SJCRH30 (cell line): ENCODE data around the gene PARD3. TPM values are rescaled to one million over a fixed set of nuclear protein-coding genes. Genes with fewer than 3 reads are reported as not detected.
"Not testable (repeated sequence)": the region's sequence is repeated elsewhere in the genome, so short reads cannot be mapped to it uniquely, and the experiment has no call there.

Experiments used
- DNase-seq, 2 experiments: peaks; one replicate each; pipeline ENCODE4 v3.0.0-alpha.2; 2015 to 2020
- H3K27ac ChIP-seq: fragments of 250-450 bp; sonication (Bioruptor Pico); 2 replicates; pipeline ENCODE4 v1.5.1; 2020; ENCODE audit warnings: mild to moderate bottlenecking, moderate library complexity
- H3K27me3 ChIP-seq: fragments of 250-450 bp; sonication (Bioruptor Pico); 2 replicates; pipeline ENCODE4 v1.5.1; 2020; ENCODE audit warnings: mild to moderate bottlenecking, moderate library complexity
- H3K36me3 ChIP-seq: fragments of 250-450 bp; sonication (Bioruptor Pico); 2 replicates; pipeline ENCODE4 v1.5.1; 2020; ENCODE audit warnings: mild to moderate bottlenecking, moderate library complexity
- H3K4me1 ChIP-seq: fragments of 250-450 bp; sonication (Bioruptor Pico); 2 replicates; pipeline ENCODE4 v1.5.1; 2020; ENCODE audit warnings: mild to moderate bottlenecking, moderate library complexity
- H3K4me3 ChIP-seq: fragments of 250-450 bp; sonication (Bioruptor Pico); 2 replicates; pipeline ENCODE4 v1.5.1; 2020; ENCODE audit warnings: mild to moderate bottlenecking, moderate library complexity
- H3K9me3 ChIP-seq: fragments of 250-450 bp; sonication (Bioruptor Pico); replicated peaks from 2 replicates; pipeline ENCODE4 v1.5.1; 2020; ENCODE audit warnings: mild to moderate bottlenecking, moderate library complexity
- total RNA-seq: library from RNA; depleted of rRNA; stranded (reverse); fragments of >200 nt; shearing (Covaris generic); gene quantifications from 2 replicates; pipeline ENCODE4 v1.2.3, GENCODE V29; 2014; rRNA removed

PARD3 gene
- total RNA-seq, result 58.7 and 63.9 TPM in 2 replicates

GRCh38 chr10:34815185-34816084, at the start of gene PARD3:
TSS of gene PARD3 (minus strand) at chr10:34815296. CDS start at chr10:34814995, 301 bp downstream.
- Histone ChIP-seq H3K9me3 (no peaks in the 10 kb centered on the region), H3K4me3 (peak within 1 kb of the TSS; percentile 90), H3K27ac (peak within 1 kb of the TSS; percentile 69), H3K36me3 (no peaks in the 10 kb centered on the region), H3K27me3 (no peaks in the 10 kb centered on the region), H3K4me1 (peaks cover 9% of the 10 kb centered on the region)
- peak; percentile 81 for DNase-seq

GRCh38 chr10:34864149-34865067, 49.3 kb upstream of the PARD3 start:
- DNase-seq, result no peak
- Histone ChIP-seq H3K4me3 (no peak overlapping the region), H3K36me3 (no peaks in the 10 kb centered on the region), H3K27ac (no peak overlapping the region), H3K27me3 (no peaks in the 10 kb centered on the region), H3K4me1 (no peaks in the 10 kb centered on the region; the same call in 1 of the 2 replicates), H3K9me3 (no peaks in the 10 kb centered on the region)

- no peaks in the 10 kb centered on the region for H3K27me3 ChIP-seq
- H3K27ac ChIP-seq, result no peak overlapping the region
- H3K4me3 ChIP-seq, result no peak overlapping the region
- no peaks in the 10 kb centered on the region for H3K9me3 ChIP-seq
- no peaks in the 10 kb centered on the region for H3K36me3 ChIP-seq
- no peak for DNase-seq
- H3K4me1 ChIP-seq, result no peaks in the 10 kb centered on the region; the same call in 1 of the 2 replicates
Observed at GRCh38 chr10:34862892-34863291, 47.8 kb upstream of the PARD3 start.

- Histone ChIP-seq H3K27ac (no peak overlapping the region), H3K4me1 (no peaks in the 10 kb centered on the region; the same call in 1 of the 2 replicates), H3K27me3 (no peaks in the 10 kb centered on the region), H3K9me3 (no peaks in the 10 kb centered on the region), H3K36me3 (no peaks in the 10 kb centered on the region), H3K4me3 (no peak overlapping the region)
- peak; percentile 77 to 82 for DNase-seq
Observed at GRCh38 chr10:34861293-34862021, 46.4 kb upstream of the PARD3 start.

GRCh38 chr10:34859170-34859569, 44.1 kb upstream of the PARD3 start:
- no peak for DNase-seq
- H3K4me1 ChIP-seq, result peaks cover 3% of the 10 kb centered on the region; the same call in 1 of the 2 replicates
- H3K27me3 ChIP-seq, result no peaks in the 10 kb centered on the region
- no peaks in the 10 kb centered on the region for H3K9me3 ChIP-seq
- no peak overlapping the region for H3K27ac ChIP-seq
- H3K36me3 ChIP-seq, result no peaks in the 10 kb centered on the region
- H3K4me3 ChIP-seq, result no peak overlapping the region

GRCh38 chr10:34858003-34858402, 42.9 kb upstream of the PARD3 start:
- H3K27me3 ChIP-seq, result no peaks in the 10 kb centered on the region
- peaks cover 3% of the 10 kb centered on the region; the same call in 1 of the 2 replicates for H3K4me1 ChIP-seq
- DNase-seq, result no peak
- no peaks in the 10 kb centered on the region for H3K36me3 ChIP-seq
- no peak overlapping the region for H3K4me3 ChIP-seq
- no peaks in the 10 kb centered on the region for H3K9me3 ChIP-seq
- H3K27ac ChIP-seq, result no peak overlapping the region

- H3K4me3 ChIP-seq, result 0 out of 2 replicates have a peak overlapping the region, but pooled peaks have one; percentile 12
- peaks cover 7% of the 10 kb centered on the region; the same call in 1 of the 2 replicates for H3K4me1 ChIP-seq
- no peaks in the 10 kb centered on the region for H3K27me3 ChIP-seq
- H3K9me3 ChIP-seq, result no peaks in the 10 kb centered on the region
- H3K36me3 ChIP-seq, result no peaks in the 10 kb centered on the region
- H3K27ac ChIP-seq, result no peak overlapping the region
- DNase-seq, result peak; percentile 10 to 37
Observed at GRCh38 chr10:34854147-34854601, 39.1 kb upstream of the PARD3 start.

- no peak overlapping the region for H3K27ac ChIP-seq
- H3K4me3 ChIP-seq, result no peak overlapping the region
- H3K4me1 ChIP-seq, result peaks cover 7% of the 10 kb centered on the region; the same call in 1 of the 2 replicates
- no peaks in the 10 kb centered on the region for H3K36me3 ChIP-seq
- DNase-seq, result no peak
- no peaks in the 10 kb centered on the region for H3K9me3 ChIP-seq
- no peaks in the 10 kb centered on the region for H3K27me3 ChIP-seq
Observed at GRCh38 chr10:34853357-34853756, 38.3 kb upstream of the PARD3 start.

GRCh38 chr10:34850558-34850957, 35.5 kb upstream of the PARD3 start:
- DNase-seq, result peak in 1 of 2 experiments; percentile 69
- H3K4me1 ChIP-seq, result peaks cover 7% of the 10 kb centered on the region; the same call in 1 of the 2 replicates
- H3K27me3 ChIP-seq, result no peaks in the 10 kb centered on the region
- H3K4me3 ChIP-seq, result no peak overlapping the region
- H3K36me3 ChIP-seq, result no peaks in the 10 kb centered on the region
- no peaks in the 10 kb centered on the region for H3K9me3 ChIP-seq
- H3K27ac ChIP-seq, result no peak overlapping the region

GRCh38 chr10:34850036-34850435, 34.9 kb upstream of the PARD3 start:
- no peaks in the 10 kb centered on the region for H3K9me3 ChIP-seq
- no peaks in the 10 kb centered on the region for H3K27me3 ChIP-seq
- peaks cover 7% of the 10 kb centered on the region; the same call in 1 of the 2 replicates for H3K4me1 ChIP-seq
- DNase-seq, result no peak
- H3K4me3 ChIP-seq, result no peak overlapping the region
- no peaks in the 10 kb centered on the region for H3K36me3 ChIP-seq
- no peak overlapping the region for H3K27ac ChIP-seq

GRCh38 chr10:34845070-34845469, 30.0 kb upstream of the PARD3 start:
- no peak overlapping the region for H3K4me3 ChIP-seq

GRCh38 chr10:34844448-34844847, 29.4 kb upstream of the PARD3 start:
- Histone ChIP-seq H3K27ac (no peak overlapping the region), H3K4me3 (no peak overlapping the region), H3K4me1 (no peaks in the 10 kb centered on the region)

More at GRCh38 chr10:34845070-34845469, 30.0 kb upstream of the PARD3 start:
- Histone ChIP-seq H3K27ac (no peak overlapping the region), H3K4me1 (no peaks in the 10 kb centered on the region), H3K27me3 (no peaks in the 10 kb centered on the region), H3K36me3 (no peaks in the 10 kb centered on the region), H3K9me3 (no peaks in the 10 kb centered on the region)
- no peak for DNase-seq

GRCh38 chr10:34843470-34843869, 28.4 kb upstream of the PARD3 start:
- not testable (repeated sequence) for DNase-seq, H3K36me3 ChIP-seq, H3K4me1 ChIP-seq, H3K4me3 ChIP-seq, H3K27ac ChIP-seq, H3K27me3 ChIP-seq, H3K9me3 ChIP-seq

More at GRCh38 chr10:34844448-34844847, 29.4 kb upstream of the PARD3 start:
- no peaks in the 10 kb centered on the region for H3K36me3 ChIP-seq
- DNase-seq, result peak in 1 of 2 experiments; percentile 27
- no peaks in the 10 kb centered on the region for H3K27me3 ChIP-seq
- H3K9me3 ChIP-seq, result no peaks in the 10 kb centered on the region

GRCh38 chr10:34838366-34838900, 23.3 kb upstream of the PARD3 start:
- no peak for DNase-seq

More at GRCh38 chr10:34838366-34838900, 23.3 kb upstream of the PARD3 start:
- no peaks in the 10 kb centered on the region for H3K27me3 ChIP-seq
- no peak overlapping the region for H3K27ac ChIP-seq
- no peaks in the 10 kb centered on the region for H3K36me3 ChIP-seq
- no peaks in the 10 kb centered on the region for H3K4me1 ChIP-seq
- H3K4me3 ChIP-seq, result no peak overlapping the region
- H3K9me3 ChIP-seq, result no peaks in the 10 kb centered on the region
